HepG2 (cell line): ENCODE measurements around the gene AP1G1. TPM values are rescaled to one million over a fixed set of nuclear protein-coding genes. Genes with fewer than 3 reads are reported as not detected.
A peak's percentile ranks its signal among the peaks of the same experiment; 100 is the strongest.

Experiments
- CBFB ChIP-seq: sonication (generic); formaldehyde crosslinking; IDR thresholded peaks from 2 replicates; pipeline ENCODE4 v1.4.0; 2020; ENCODE audit warnings: missing genetic modification reagents
- TOPORS ChIP-seq: sonication (generic); formaldehyde crosslinking; IDR thresholded peaks from 2 replicates; pipeline ENCODE4 v1.8.0; 2023; ENCODE audit warnings: mild to moderate bottlenecking, missing genetic modification reagents
- ZNF607 ChIP-seq: sonication (generic); formaldehyde crosslinking; IDR thresholded peaks from 2 replicates; pipeline ENCODE4 v1.5.1; 2020; ENCODE audit warnings: missing genetic modification reagents, mild to moderate bottlenecking, borderline replicate concordance
- ZNF615 ChIP-seq: sonication (generic); formaldehyde crosslinking; IDR thresholded peaks from 2 replicates; pipeline ENCODE4 v1.5.0; 2020; ENCODE audit warnings: mild to moderate bottlenecking, missing genetic modification reagents, borderline replicate concordance
- ZNF891 ChIP-seq: sonication (generic); formaldehyde crosslinking; IDR thresholded peaks from 2 replicates; pipeline ENCODE4 v1.5.0; 2020; ENCODE audit warnings: mild to moderate bottlenecking, missing genetic modification reagents
- polyA plus RNA-seq, 8 experiments: library from polyadenylated mRNA; depleted of rRNA in 3 of 8; stranded (reverse) in 7 of 8; unstranded in 1 of 8; fragments of >200 nt; fragmentation: Illumina TruSeq in 4 of 8; extraction: Trizol in 4 of 8; gene quantifications; 2 replicates each; pipeline versions ENCODE4 v1.2.1 to v1.2.3, GENCODE V29; 2011 to 2016; ENCODE audit warnings: low read depth in 4 of 8, missing spikeins in 1 of 8, mixed read lengths in 1 of 8; ENCODE audit not compliant: insufficient read depth in 1 of 8
- total RNA-seq, 5 experiments: library from RNA; depleted of rRNA; stranded (reverse); fragments of >200 nt; fragmentation: Illumina TruSeq; extraction: Trizol; gene quantifications; 2 replicates each; pipeline ENCODE4 v1.2.3, GENCODE V29; 2016; ENCODE audit warnings: low read depth in 1 of 5
- TF ChIP-seq, protein P1 (sequence below): sonication (generic); formaldehyde crosslinking; IDR thresholded peaks from 2 replicates; pipeline ENCODE4 v1.9.0; 2021; ENCODE audit warnings: missing genetic modification reagents, borderline replicate concordance
- TF ChIP-seq, protein P2 (sequence below): sonication (generic); formaldehyde crosslinking; IDR thresholded peaks from 2 replicates; pipeline ENCODE4 v1.4.0; 2020; ENCODE audit warnings: missing genetic modification reagents, borderline replicate concordance
- TF ChIP-seq, protein P3 (sequence below), 2 experiments: fragments of 450-650 bp in 1 of 2; sonication (generic) in 1 of 2; formaldehyde crosslinking in 1 of 2; IDR thresholded peaks; 2 replicates each; pipeline versions ENCODE4 v1.6.1 to v1.8.0; 2016 to 2022; ENCODE audit warnings: antibody characterized with exemption in 1 of 2, mild to moderate bottlenecking in 1 of 2, missing genetic modification reagents in 1 of 2
- TF ChIP-seq, protein P4 (sequence below): sonication (generic); formaldehyde crosslinking; IDR thresholded peaks from 2 replicates; pipeline ENCODE4 v1.8.0; 2022; ENCODE audit warnings: missing genetic modification reagents, mild to moderate bottlenecking, inconsistent platforms, borderline replicate concordance

AP1G1 gene
- total and polyA plus RNA-seq, 2 of the 13 experiments (the other 11 are each of a cell fraction or from before 2014, with no cell fraction given) = 62.2 to 66.2 TPM

DNA sequence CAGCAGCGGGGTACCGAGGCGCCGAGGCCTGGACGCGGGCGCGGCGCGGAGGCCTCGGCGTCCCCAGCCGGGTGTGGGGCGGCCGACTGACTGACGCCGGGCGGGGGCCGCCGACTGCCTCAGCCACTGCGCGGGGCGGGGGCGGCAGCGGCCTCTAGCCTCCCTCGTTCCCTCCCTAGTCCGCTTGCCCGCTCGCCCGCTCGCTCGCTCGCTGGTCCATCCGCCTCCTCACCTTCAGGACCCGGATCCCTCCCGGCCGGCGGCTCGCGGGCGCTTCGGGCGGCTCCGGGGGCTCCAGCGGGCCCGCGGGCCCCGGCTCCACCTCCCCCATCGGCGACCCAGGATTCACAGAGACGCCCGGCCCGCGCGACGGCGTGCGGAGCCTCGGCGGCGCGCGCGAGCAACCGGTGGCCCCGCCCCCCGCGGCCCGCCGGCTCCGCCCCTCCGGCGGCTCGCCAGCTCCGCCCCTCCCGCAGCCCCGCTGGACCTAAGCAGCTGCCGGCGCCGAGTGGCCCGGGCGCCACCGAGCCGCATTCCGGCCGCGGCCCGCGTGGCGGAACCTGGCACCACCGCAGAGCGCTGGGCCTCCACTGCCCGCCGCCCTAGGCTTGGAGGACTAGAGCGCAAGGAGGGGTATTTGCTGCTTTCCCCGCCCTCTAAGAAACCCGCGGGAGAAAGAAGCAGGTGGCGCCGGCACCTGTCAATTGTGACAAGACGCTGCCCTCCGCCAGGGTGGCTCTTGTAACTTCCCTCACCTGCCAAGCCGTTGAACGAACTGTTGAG lies 84.9 kb downstream of the AP1G1 start (continued):
- TF ChIP-seq, protein P1, sequence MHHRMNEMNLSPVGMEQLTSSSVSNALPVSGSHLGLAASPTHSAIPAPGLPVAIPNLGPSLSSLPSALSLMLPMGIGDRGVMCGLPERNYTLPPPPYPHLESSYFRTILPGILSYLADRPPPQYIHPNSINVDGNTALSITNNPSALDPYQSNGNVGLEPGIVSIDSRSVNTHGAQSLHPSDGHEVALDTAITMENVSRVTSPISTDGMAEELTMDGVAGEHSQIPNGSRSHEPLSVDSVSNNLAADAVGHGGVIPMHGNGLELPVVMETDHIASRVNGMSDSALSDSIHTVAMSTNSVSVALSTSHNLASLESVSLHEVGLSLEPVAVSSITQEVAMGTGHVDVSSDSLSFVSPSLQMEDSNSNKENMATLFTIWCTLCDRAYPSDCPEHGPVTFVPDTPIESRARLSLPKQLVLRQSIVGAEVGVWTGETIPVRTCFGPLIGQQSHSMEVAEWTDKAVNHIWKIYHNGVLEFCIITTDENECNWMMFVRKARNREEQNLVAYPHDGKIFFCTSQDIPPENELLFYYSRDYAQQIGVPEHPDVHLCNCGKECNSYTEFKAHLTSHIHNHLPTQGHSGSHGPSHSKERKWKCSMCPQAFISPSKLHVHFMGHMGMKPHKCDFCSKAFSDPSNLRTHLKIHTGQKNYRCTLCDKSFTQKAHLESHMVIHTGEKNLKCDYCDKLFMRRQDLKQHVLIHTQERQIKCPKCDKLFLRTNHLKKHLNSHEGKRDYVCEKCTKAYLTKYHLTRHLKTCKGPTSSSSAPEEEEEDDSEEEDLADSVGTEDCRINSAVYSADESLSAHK (CRISPR knock-in tag) = no peak
- no peak for TF ChIP-seq TOPORS
- TF ChIP-seq ZNF607 (CRISPR knock-in tag) = no peak
- no peak for TF ChIP-seq ZNF615 (CRISPR knock-in tag)
- TF ChIP-seq, protein P2, sequence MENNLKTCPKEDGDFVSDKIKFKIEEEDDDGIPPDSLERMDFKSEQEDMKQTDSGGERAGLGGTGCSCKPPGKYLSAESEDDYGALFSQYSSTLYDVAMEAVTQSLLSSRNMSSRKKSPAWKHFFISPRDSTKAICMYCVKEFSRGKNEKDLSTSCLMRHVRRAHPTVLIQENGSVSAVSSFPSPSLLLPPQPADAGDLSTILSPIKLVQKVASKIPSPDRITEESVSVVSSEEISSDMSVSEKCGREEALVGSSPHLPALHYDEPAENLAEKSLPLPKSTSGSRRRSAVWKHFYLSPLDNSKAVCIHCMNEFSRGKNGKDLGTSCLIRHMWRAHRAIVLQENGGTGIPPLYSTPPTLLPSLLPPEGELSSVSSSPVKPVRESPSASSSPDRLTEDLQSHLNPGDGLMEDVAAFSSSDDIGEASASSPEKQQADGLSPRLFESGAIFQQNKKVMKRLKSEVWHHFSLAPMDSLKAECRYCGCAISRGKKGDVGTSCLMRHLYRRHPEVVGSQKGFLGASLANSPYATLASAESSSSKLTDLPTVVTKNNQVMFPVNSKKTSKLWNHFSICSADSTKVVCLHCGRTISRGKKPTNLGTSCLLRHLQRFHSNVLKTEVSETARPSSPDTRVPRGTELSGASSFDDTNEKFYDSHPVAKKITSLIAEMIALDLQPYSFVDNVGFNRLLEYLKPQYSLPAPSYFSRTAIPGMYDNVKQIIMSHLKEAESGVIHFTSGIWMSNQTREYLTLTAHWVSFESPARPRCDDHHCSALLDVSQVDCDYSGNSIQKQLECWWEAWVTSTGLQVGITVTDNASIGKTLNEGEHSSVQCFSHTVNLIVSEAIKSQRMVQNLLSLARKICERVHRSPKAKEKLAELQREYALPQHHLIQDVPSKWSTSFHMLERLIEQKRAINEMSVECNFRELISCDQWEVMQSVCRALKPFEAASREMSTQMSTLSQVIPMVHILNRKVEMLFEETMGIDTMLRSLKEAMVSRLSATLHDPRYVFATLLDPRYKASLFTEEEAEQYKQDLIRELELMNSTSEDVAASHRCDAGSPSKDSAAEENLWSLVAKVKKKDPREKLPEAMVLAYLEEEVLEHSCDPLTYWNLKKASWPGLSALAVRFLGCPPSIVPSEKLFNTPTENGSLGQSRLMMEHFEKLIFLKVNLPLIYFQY (CRISPR knock-in tag) = peak; percentile 86; the same call in 1 of the 2 replicates
- TF ChIP-seq CBFB (CRISPR knock-in tag) = 0 out of 2 replicates have a peak, but pooled peaks have one; percentile 29
- TF ChIP-seq ZNF891 (CRISPR knock-in tag) = no peak
- TF ChIP-seq, protein P3, sequence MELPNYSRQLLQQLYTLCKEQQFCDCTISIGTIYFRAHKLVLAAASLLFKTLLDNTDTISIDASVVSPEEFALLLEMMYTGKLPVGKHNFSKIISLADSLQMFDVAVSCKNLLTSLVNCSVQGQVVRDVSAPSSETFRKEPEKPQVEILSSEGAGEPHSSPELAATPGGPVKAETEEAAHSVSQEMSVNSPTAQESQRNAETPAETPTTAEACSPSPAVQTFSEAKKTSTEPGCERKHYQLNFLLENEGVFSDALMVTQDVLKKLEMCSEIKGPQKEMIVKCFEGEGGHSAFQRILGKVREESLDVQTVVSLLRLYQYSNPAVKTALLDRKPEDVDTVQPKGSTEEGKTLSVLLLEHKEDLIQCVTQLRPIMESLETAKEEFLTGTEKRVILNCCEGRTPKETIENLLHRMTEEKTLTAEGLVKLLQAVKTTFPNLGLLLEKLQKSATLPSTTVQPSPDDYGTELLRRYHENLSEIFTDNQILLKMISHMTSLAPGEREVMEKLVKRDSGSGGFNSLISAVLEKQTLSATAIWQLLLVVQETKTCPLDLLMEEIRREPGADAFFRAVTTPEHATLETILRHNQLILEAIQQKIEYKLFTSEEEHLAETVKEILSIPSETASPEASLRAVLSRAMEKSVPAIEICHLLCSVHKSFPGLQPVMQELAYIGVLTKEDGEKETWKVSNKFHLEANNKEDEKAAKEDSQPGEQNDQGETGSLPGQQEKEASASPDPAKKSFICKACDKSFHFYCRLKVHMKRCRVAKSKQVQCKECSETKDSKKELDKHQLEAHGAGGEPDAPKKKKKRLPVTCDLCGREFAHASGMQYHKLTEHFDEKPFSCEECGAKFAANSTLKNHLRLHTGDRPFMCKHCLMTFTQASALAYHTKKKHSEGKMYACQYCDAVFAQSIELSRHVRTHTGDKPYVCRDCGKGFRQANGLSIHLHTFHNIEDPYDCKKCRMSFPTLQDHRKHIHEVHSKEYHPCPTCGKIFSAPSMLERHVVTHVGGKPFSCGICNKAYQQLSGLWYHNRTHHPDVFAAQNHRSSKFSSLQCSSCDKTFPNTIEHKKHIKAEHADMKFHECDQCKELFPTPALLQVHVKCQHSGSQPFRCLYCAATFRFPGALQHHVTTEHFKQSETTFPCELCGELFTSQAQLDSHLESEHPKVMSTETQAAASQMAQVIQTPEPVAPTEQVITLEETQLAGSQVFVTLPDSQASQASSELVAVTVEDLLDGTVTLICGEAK (IDR thresholded peaks at IDR 0.05) = no peak
- TF ChIP-seq, protein P3 (CRISPR knock-in tag; IDR thresholded peaks at IDR 0.05) = peak; percentile 56; the same call in 1 of the 2 replicates
- TF ChIP-seq, protein P4, sequence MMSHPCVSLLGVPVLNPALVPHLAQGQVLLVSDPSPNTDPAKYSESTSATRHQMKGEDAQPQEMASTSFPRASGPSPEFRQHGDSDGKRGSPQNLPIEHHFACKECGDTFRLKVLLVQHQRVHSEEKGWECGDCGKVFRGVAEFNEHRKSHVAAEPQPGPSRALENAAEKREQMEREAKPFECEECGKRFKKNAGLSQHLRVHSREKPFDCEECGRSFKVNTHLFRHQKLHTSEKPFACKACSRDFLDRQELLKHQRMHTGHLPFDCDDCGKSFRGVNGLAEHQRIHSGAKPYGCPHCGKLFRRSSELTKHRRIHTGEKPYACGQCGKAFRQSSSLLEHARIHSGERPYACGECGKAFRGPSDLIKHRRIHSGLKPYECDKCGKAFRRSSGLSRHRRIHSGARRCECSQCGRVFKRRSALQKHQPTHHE = no peak
